Measurements from ENCODE around the gene RABGAP1L. TPM values are rescaled to one million over a fixed set of nuclear protein-coding genes. Genes with fewer than 3 reads are reported as not detected.

The RABGAP1L gene
- total and polyA plus RNA-seq, 10 donors, result 30.3 to 125 (median 77.7) TPM

GRCh38 chr1:174721246-174721645 lies 561.9 kb downstream of the RABGAP1L start:
- no peak for TF ChIP-seq CTCF (IDR thresholded peaks at IDR 0.05 in 8 of 11, conservative IDR thresholded peaks at IDR 0.05 in 3 of 11)
- TF ChIP-seq POLR2A (IDR thresholded peaks at IDR 0.05), result no peak
- no peak for TF ChIP-seq POLR2AphosphoS5 (IDR thresholded peaks at IDR 0.05)
- no peak for DNase-seq
- H3K27me3 ChIP-seq (replicated peaks in 1 of 7), result no peaks in the 10 kb centered on the region
- H3K4me3 ChIP-seq, result no peak overlapping the region
- no peak overlapping the region for H3K27ac ChIP-seq
- H3K4me1 ChIP-seq, result no peaks in the 10 kb centered on the region
- no peaks in the 10 kb centered on the region for H3K9me3 ChIP-seq
- intact Hi-C loops (cut with DNase I; ENCODE audit: low total_unique reads), result no loop called here
- H3K36me3 ChIP-seq, result no peaks in the 10 kb centered on the region
- 94 to 97% (median 96%) methylated on average over 2 of the region's 2 CpGs for WGBS, 5 donors

- no peak for TF ChIP-seq POLR2A (IDR thresholded peaks at IDR 0.05)
- TF ChIP-seq POLR2AphosphoS5 (IDR thresholded peaks at IDR 0.05), result no peak
- no peak for TF ChIP-seq CTCF (IDR thresholded peaks at IDR 0.05 in 8 of 11, conservative IDR thresholded peaks at IDR 0.05 in 3 of 11)
- no peaks in the 10 kb centered on the region for H3K4me1 ChIP-seq
- DNase-seq, result no peak
- H3K9me3 ChIP-seq, result no peaks in the 10 kb centered on the region
- intact Hi-C loops (cut with DNase I; ENCODE audit: low total_unique reads), result no loop called here
- no peaks in the 10 kb centered on the region for H3K36me3 ChIP-seq
- H3K27me3 ChIP-seq (replicated peaks in 1 of 7), result no peaks in the 10 kb centered on the region
- H3K4me3 ChIP-seq, result no peak overlapping the region
- H3K27ac ChIP-seq, result no peak overlapping the region
Measured at GRCh38 chr1:174723816-174724215, 564.5 kb downstream of the RABGAP1L start.

DNA sequence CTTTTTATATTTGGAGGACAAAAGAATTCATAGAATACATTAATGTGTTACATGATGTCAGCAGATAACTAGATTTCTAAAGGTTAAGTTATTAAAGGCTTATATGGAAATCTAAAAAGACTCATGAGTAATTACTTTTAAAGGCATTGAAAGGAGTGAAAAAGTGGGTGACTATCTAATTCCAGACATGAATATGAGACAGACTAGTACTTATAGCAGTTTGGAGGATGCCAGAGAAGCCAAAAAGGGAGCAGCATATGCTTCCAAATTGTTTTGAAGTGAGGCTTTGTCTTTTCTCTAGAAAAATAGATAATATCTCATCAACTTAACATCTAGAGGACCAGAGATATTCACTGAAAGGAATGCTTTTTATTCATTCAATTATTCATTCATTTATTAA lies 564.9 kb downstream of the RABGAP1L start:
- no peaks in the 10 kb centered on the region for H3K4me1 ChIP-seq
- no peak for DNase-seq
- H3K9me3 ChIP-seq, result no peaks in the 10 kb centered on the region
- no peak overlapping the region for H3K4me3 ChIP-seq
- no peak overlapping the region for H3K27ac ChIP-seq
- H3K27me3 ChIP-seq (replicated peaks in 1 of 7), result no peaks in the 10 kb centered on the region
- intact Hi-C loops (cut with DNase I; ENCODE audit: low total_unique reads), result no loop called here
- no peak for TF ChIP-seq POLR2AphosphoS5 (IDR thresholded peaks at IDR 0.05)
- TF ChIP-seq POLR2A (IDR thresholded peaks at IDR 0.05), result no peak
- no peak for TF ChIP-seq CTCF (IDR thresholded peaks at IDR 0.05 in 8 of 11, conservative IDR thresholded peaks at IDR 0.05 in 3 of 11)
- no peaks in the 10 kb centered on the region for H3K36me3 ChIP-seq

GRCh38 chr1:174726167-174726879 lies 567.0 kb downstream of the RABGAP1L start:
- no peaks in the 10 kb centered on the region for H3K27me3 ChIP-seq (replicated peaks in 1 of 7)
- H3K36me3 ChIP-seq, result no peaks in the 10 kb centered on the region
- H3K4me1 ChIP-seq, result no peaks in the 10 kb centered on the region
- no peak for DNase-seq
- WGBS, 5 donors, result 59 to 68% (median 64%) methylated on average over 2 of the region's 2 CpGs
- intact Hi-C loops (cut with DNase I; ENCODE audit: low total_unique reads), result no loop called here
- no peaks in the 10 kb centered on the region for H3K9me3 ChIP-seq
- H3K4me3 ChIP-seq, result no peak overlapping the region
- H3K27ac ChIP-seq, result no peak overlapping the region
- TF ChIP-seq POLR2AphosphoS5 (IDR thresholded peaks at IDR 0.05) (no peak), CTCF (IDR thresholded peaks at IDR 0.05 in 8 of 11, conservative IDR thresholded peaks at IDR 0.05 in 3 of 11) (peak in 7 of 11 experiments; percentile 17 to 46 (median 29)), POLR2A (IDR thresholded peaks at IDR 0.05) (no peak)

All from spleen (tissue), 11 donors.